K562 (cell line): Measurements from ENCODE around the gene RPS6KA6. TPM values are rescaled to one million over a fixed set of nuclear protein-coding genes. Genes with fewer than 3 reads are reported as not detected.

Experiments
- ATAC-seq: fragments of 200-7000 bp; cut with Tn5 transposase; 3 replicates; pipeline ENCODE4 v1.9.1; 2020; ENCODE audit warnings: moderate library complexity
- BruUV-seq: library from RNA; stranded (reverse); fragments of 400-500 nt; replicated peaks from 2 replicates; lab custom pipeline; 2021; lab: Mats Ljungman, UMichigan
- CTCF ChIA-PET: fragments of 300-600 bp; formaldehyde crosslinking; extraction: SDS; loops from one replicate; lab custom pipeline; 2021; ENCODE audit warnings: low intra/inter-chr PET ratio; lab: Yijun Ruan, JAX
- POLR2A ChIA-PET: fragments of 300-600, 350-650 bp; sonication (Branson Sonifier 250); formaldehyde crosslinking; extraction: SDS; loops from one replicate; lab custom pipeline; 2021; ENCODE audit warnings: antibody characterized with exemption, inconsistent platforms; lab: Yijun Ruan, JAX
- DNase-seq, 4 experiments: peaks; one replicate each; pipeline versions ENCODE4 v3.0.0 to v3.0.0-alpha.2; 2011 to 2018; ENCODE audit warnings: low spot score in 3 of 4, mixed read lengths in 3 of 4; ENCODE audit errors: extremely low read depth in 1 of 4
- FAIRE-seq: peaks from 2 replicates; lab custom pipeline; 2011; peaks lifted over from hg19 to GRCh38; lab: Jason Lieb, UNC
- H2AFZ ChIP-seq: 2 replicates; pipeline ENCODE4 v1.6.0; 2011; ENCODE audit warnings: low read depth, low read length, control low read depth, inconsistent platforms
- H3K27ac ChIP-seq: fragments of 200-600 bp; 3 replicates; pipeline ENCODE4 v1.8.0; 2011; ENCODE audit warnings: low read depth, mild to moderate bottlenecking, control low read depth, inconsistent platforms, low read length, moderate library complexity, mixed read lengths; ENCODE audit errors: extremely low read depth
- H3K27me3 ChIP-seq, 2 experiments: fragments of 300-600 bp in 1 of 2; 2 replicates in 1 of 2; 3 replicates in 1 of 2; pipeline versions ENCODE4 v1.6.0 to v1.8.0; 2011; ENCODE audit warnings: inconsistent platforms in 2 of 2, low read length in 2 of 2, mild to moderate bottlenecking in 1 of 2, mixed read lengths in 1 of 2, moderate library complexity in 1 of 2; ENCODE audit not compliant: control insufficient read depth in 2 of 2, insufficient read depth in 2 of 2
- H3K36me3 ChIP-seq: fragments of 300-600 bp; 3 replicates; pipeline ENCODE4 v1.8.0; 2011; ENCODE audit warnings: mild to moderate bottlenecking, low read length, inconsistent platforms; ENCODE audit not compliant: control insufficient read depth, insufficient read depth
- H3K4me1 ChIP-seq, 2 experiments: fragments of 200-600 bp in 1 of 2; replicated peaks in 1 of 2; 2 replicates in 1 of 2; 3 replicates in 1 of 2; pipeline versions ENCODE4 v1.5.1 to v1.8.0; 2011; ENCODE audit warnings: inconsistent platforms in 2 of 2, low read length in 2 of 2, mild to moderate bottlenecking in 1 of 2, mixed read lengths in 1 of 2, moderate library complexity in 1 of 2; ENCODE audit not compliant: control insufficient read depth in 2 of 2, insufficient read depth in 2 of 2
- H3K4me2 ChIP-seq: 2 replicates; pipeline ENCODE4 v1.6.1; 2011; ENCODE audit warnings: low read length, control low read depth, inconsistent platforms, mixed read lengths; ENCODE audit not compliant: insufficient read depth
- H3K4me3 ChIP-seq: fragments of 200-600 bp; sonication (generic), shearing (Covaris generic); 2 replicates; pipeline ENCODE4 v1.5.1; 2016; ENCODE audit warnings: control low read depth, inconsistent platforms
- H3K79me2 ChIP-seq: fragments of 200-600 bp; 3 replicates; pipeline ENCODE4 v1.8.0; 2011; ENCODE audit warnings: low read length, inconsistent platforms; ENCODE audit not compliant: control insufficient read depth, insufficient read depth
- H3K9ac ChIP-seq, 2 experiments: 2 replicates each; pipeline versions ENCODE4 v1.6.0 to v1.6.1; 2011; ENCODE audit warnings: low read depth in 2 of 2, low read length in 2 of 2, control low read depth in 1 of 2, inconsistent platforms in 1 of 2, mild to moderate bottlenecking in 1 of 2, mixed read lengths in 1 of 2; ENCODE audit not compliant: insufficient read depth in 1 of 2
- H3K9me1 ChIP-seq: one replicate; pipeline ENCODE4 v1.6.0; 2011; ENCODE audit warnings: inconsistent platforms, mild to moderate bottlenecking, low read length, moderate library complexity; ENCODE audit not compliant: control insufficient read depth, insufficient read depth
- H3K9me3 ChIP-seq: replicated peaks from 2 replicates; pipeline ENCODE4 v1.5.1; 2011; ENCODE audit warnings: low read depth, low read length, inconsistent platforms; ENCODE audit not compliant: control insufficient read depth, insufficient read depth
- H4K20me1 ChIP-seq: replicated peaks from 2 replicates; pipeline ENCODE4 v1.6.1; 2011; ENCODE audit warnings: low read length, inconsistent platforms, mixed read lengths; ENCODE audit not compliant: control insufficient read depth, insufficient read depth
- BDP1 ChIP-seq: IDR thresholded peaks from 3 replicates; pipeline ENCODE4 v1.6.1; 2011; ENCODE audit not compliant: insufficient read length, insufficient read depth
- KDM1A ChIP-seq, 2 experiments: fragments of 450-650 bp; IDR thresholded peaks; 2 replicates each; pipeline ENCODE4 v1.6.1; 2016; ENCODE audit warnings: mild to moderate bottlenecking in 2 of 2
- RBBP5 ChIP-seq: fragments of 200-600 bp; sonication (generic); IDR thresholded peaks from 2 replicates; pipeline ENCODE4 v1.6.1; 2012; ENCODE audit warnings: borderline replicate concordance, mild to moderate bottlenecking, low read length, control low read depth, inconsistent platforms; ENCODE audit not compliant: insufficient read depth, poor library complexity, severe bottlenecking
- U2AF1 ChIP-seq: fragments of 200-400 bp; formaldehyde crosslinking; optimal IDR thresholded peaks from 2 replicates; pipeline ENCODE3; 2017; ENCODE audit warnings: mild to moderate bottlenecking, low read depth, low read length, moderate library complexity
- ZBTB17 ChIP-seq: fragments of 450-650 bp; formaldehyde crosslinking; IDR thresholded peaks from 2 replicates; pipeline ENCODE4 v1.4.0; 2020; ENCODE audit warnings: mild to moderate bottlenecking
- WGBS: fragments of 100-300 bp; shearing (Covaris generic); methylation state at CpG from one replicate; pipeline ENCODE4 v1.1.6; 2016; ENCODE audit warnings: low coverage, mixed read lengths; ENCODE audit not compliant: insufficient coverage; ENCODE audit errors: missing lambda C conversion rate; 5-methylcytosine and 5-hydroxymethylcytosine counted together
- in situ Hi-C: fragments of 300-500 bp; cut with MboI; formaldehyde crosslinking; loops from 4 replicates; pipeline ENCODE4 v1.15.0; 2018; ENCODE audit warnings: inconsistent platforms, mixed read lengths
- intact Hi-C: fragments of 100-400 bp; cut with micrococcal nuclease; formaldehyde crosslinking; loops from 2 replicates; pipeline ENCODE4 v1.14.2; 2022
- polyA plus RNA-seq, 8 experiments: library from polyadenylated mRNA; depleted of rRNA in 4 of 8; stranded (reverse) in 5 of 8; unstranded in 3 of 8; fragments of >200 nt; fragmentation: Nextera tagmentation in 2 of 8; fragmentation: Illumina TruSeq in 1 of 8; extraction: Ambion mirVana in 2 of 8; extraction: Trizol in 1 of 8; gene quantifications; 2 replicates each; pipeline versions ENCODE4 v1.2.1 to v1.2.3, GENCODE V29; 2011 to 2014; ENCODE audit warnings: inconsistent platforms in 1 of 8, missing spikeins in 1 of 8
- total RNA-seq, 7 experiments: library from RNA; depleted of rRNA in 6 of 7; stranded (reverse); fragments of >200 nt in 6 of 7; fragmentation: Illumina TruSeq in 2 of 7; extraction: Trizol in 2 of 7; gene quantifications; 2 replicates each; pipeline versions ENCODE4 v1.2.1 to v1.2.3, GENCODE V29; 2011 to 2021; ENCODE audit warnings: low replicate concordance in 1 of 7
- TF ChIP-seq, protein P1 (sequence below): fragments of 450-650 bp; IDR thresholded peaks from one replicate; pipeline ENCODE4 v1.6.1; 2018; ENCODE audit warnings: mild to moderate bottlenecking, moderate library complexity; ENCODE audit not compliant: partially characterized antibody

RPS6KA6 gene
- total and polyA plus RNA-seq, 9 of the 15 experiments (the other 6 are each of a cell fraction or from before 2014, with no cell fraction given), result 0.11 TPM; not detected in 8

DNA sequence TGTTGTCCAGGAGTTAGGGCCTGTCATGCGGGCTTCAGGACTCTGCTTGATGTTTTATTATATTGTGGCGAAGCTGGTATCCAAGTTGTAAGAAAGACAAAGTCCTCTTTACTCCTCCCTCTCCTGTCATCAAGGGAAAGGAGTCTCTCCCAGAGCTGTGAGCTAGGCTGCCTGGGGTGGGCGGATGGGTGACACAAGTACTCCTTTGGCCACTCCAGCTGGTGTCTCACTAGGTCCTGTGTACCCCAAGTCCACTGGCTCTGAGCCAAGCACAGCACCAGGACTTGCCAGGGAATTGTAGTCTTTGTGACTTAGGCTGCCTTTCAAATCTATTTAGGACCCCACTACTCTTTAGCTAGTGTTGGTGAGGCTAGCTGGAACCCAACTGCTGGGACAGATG lies 36.7 kb upstream of the RPS6KA6 start:
- Histone ChIP-seq H3K4me2 (no peak overlapping the region), H3K79me2 (no peaks in the 10 kb centered on the region), H3K9ac (no peak overlapping the region), H3K27me3 (no peaks in the 10 kb centered on the region), H3K27ac (no peak overlapping the region), H3K9me3 (no peaks in the 10 kb centered on the region), H3K9me1 (no peaks in the 10 kb centered on the region), H3K4me3 (no peak overlapping the region), H2AFZ (no peak overlapping the region), H3K4me1 (no peaks in the 10 kb centered on the region), H4K20me1 (no peaks in the 10 kb centered on the region), H3K36me3 (no peaks in the 10 kb centered on the region)
- no peak for DNase-seq
- ChIA-PET POLR2A (no interaction called here), CTCF (no interaction called here)
- FAIRE-seq, result no peak
- in situ Hi-C loops, result no loop called here
- 0% methylated on average over 2 of the region's 3 CpGs for WGBS
- TF ChIP-seq RBBP5 (no peak), BDP1 (no peak), U2AF1 (no peak), ZBTB17 (CRISPR knock-in tag) (no peak), KDM1A (IDR thresholded peaks at IDR 0.05) (no peak)
- TF ChIP-seq, protein P1, sequence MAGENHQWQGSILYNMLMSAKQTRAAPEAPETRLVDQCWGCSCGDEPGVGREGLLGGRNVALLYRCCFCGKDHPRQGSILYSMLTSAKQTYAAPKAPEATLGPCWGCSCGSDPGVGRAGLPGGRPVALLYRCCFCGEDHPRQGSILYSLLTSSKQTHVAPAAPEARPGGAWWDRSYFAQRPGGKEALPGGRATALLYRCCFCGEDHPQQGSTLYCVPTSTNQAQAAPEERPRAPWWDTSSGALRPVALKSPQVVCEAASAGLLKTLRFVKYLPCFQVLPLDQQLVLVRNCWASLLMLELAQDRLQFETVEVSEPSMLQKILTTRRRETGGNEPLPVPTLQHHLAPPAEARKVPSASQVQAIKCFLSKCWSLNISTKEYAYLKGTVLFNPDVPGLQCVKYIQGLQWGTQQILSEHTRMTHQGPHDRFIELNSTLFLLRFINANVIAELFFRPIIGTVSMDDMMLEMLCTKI, result no peak
- no TSS peak for BruUV-seq
- intact Hi-C loops, result no loop called here
- no peak for ATAC-seq
